ENCODE results near the gene WDR5B. TPM values are rescaled to one million over a fixed set of nuclear protein-coding genes. Genes with fewer than 3 reads are reported as not detected.
"Not testable (repeated sequence)": the region's sequence is repeated elsewhere in the genome, so short reads cannot be mapped to it uniquely, and the experiment has no call there.

WDR5B gene
- polyA plus RNA-seq, 1 experiment: 2.8 TPM

- CTCF ChIA-PET: no interaction called here
- POLR2A ChIA-PET: no interaction called here
- Histone ChIP-seq H3K27me3 (ENCODE audit: control insufficient read depth, insufficient read depth, low read length) (no peaks in the 10 kb centered on the region), H3K36me3 (ENCODE audit: control insufficient read depth, insufficient read depth, low read length) (peaks cover 2% of the 10 kb centered on the region; the same call in 1 of the 2 replicates), H3K4me3 (ENCODE audit: low read depth, low read length) (no peak overlapping the region)
- no peak for DNase-seq (ENCODE audit: low read depth)
- TF ChIP-seq CTCF (IDR thresholded peaks at IDR 0.05; ENCODE audit: insufficient read depth, low read depth, low read length): no peak
Measured at GRCh38 chr3:122377975-122378374, 37.9 kb downstream of the WDR5B start.

GRCh38 chr3:122374034-122374433 lies 41.8 kb downstream of the WDR5B start:
- no peak for DNase-seq (ENCODE audit: low read depth)
- Histone ChIP-seq H3K4me3 (ENCODE audit: low read depth, low read length) (no peak overlapping the region), H3K36me3 (ENCODE audit: control insufficient read depth, insufficient read depth, low read length) (peaks cover 2% of the 10 kb centered on the region), H3K27me3 (ENCODE audit: control insufficient read depth, insufficient read depth, low read length) (no peaks in the 10 kb centered on the region)
- ChIA-PET POLR2A (no interaction called here), CTCF (no interaction called here)
- no peak for TF ChIP-seq CTCF (IDR thresholded peaks at IDR 0.05; ENCODE audit: insufficient read depth, low read depth, low read length)

- POLR2A ChIA-PET: no interaction called here
- TF ChIP-seq CTCF (IDR thresholded peaks at IDR 0.05; ENCODE audit: insufficient read depth, low read depth, low read length): no peak
- H3K4me3 ChIP-seq (ENCODE audit: low read depth, low read length): no peak overlapping the region
- no peaks in the 10 kb centered on the region for H3K27me3 ChIP-seq (ENCODE audit: control insufficient read depth, insufficient read depth, low read length)
- DNase-seq (ENCODE audit: low read depth): no peak
- CTCF ChIA-PET: interaction anchor here (1.9 kb wide), 1 partner anchor 17 kb away, joined by 5 read pairs; the partner anchor contains the start of genes FAM162A and MIX23
- peaks cover 5% of the 10 kb centered on the region for H3K36me3 ChIP-seq (ENCODE audit: control insufficient read depth, insufficient read depth, low read length)
Measured at GRCh38 chr3:122366379-122366749, 49.5 kb downstream of the WDR5B start.

GRCh38 chr3:122365582-122366378 lies 50.1 kb downstream of the WDR5B start:
- H3K36me3 ChIP-seq (ENCODE audit: control insufficient read depth, insufficient read depth, low read length); DNase-seq (ENCODE audit: low read depth); CTCF ChIA-PET; POLR2A ChIA-PET; H3K4me3 ChIP-seq (ENCODE audit: low read depth, low read length); H3K27me3 ChIP-seq (ENCODE audit: control insufficient read depth, insufficient read depth, low read length): not testable (repeated sequence)

- Histone ChIP-seq H3K27me3 (ENCODE audit: control insufficient read depth, insufficient read depth, low read length) (no peaks in the 10 kb centered on the region), H3K36me3 (ENCODE audit: control insufficient read depth, insufficient read depth, low read length) (peaks cover 5% of the 10 kb centered on the region), H3K4me3 (ENCODE audit: low read depth, low read length) (no peak overlapping the region)
- POLR2A ChIA-PET: no interaction called here
- DNase-seq (ENCODE audit: low read depth): no peak
- no peak for TF ChIP-seq CTCF (IDR thresholded peaks at IDR 0.05; ENCODE audit: insufficient read depth, low read depth, low read length)
- CTCF ChIA-PET: no interaction called here
Measured at GRCh38 chr3:122365073-122365472, 50.8 kb downstream of the WDR5B start.

- CTCF ChIA-PET: no interaction called here
- no peak for TF ChIP-seq CTCF (IDR thresholded peaks at IDR 0.05; ENCODE audit: insufficient read depth, low read depth, low read length)
Measured at GRCh38 chr3:122364490-122364889, 51.4 kb downstream of the WDR5B start.

More at GRCh38 chr3:122364490-122364889, 51.4 kb downstream of the WDR5B start:
- no peak overlapping the region for H3K4me3 ChIP-seq (ENCODE audit: low read depth, low read length)
- H3K36me3 ChIP-seq (ENCODE audit: control insufficient read depth, insufficient read depth, low read length): peaks cover 5% of the 10 kb centered on the region
- no peak for DNase-seq (ENCODE audit: low read depth)
- POLR2A ChIA-PET: no interaction called here
- H3K27me3 ChIP-seq (ENCODE audit: control insufficient read depth, insufficient read depth, low read length): no peaks in the 10 kb centered on the region

Measured in BJ (cell line).